Stimulated activated CD4-positive, alpha-beta T cell treated with anti-CD3 and anti-CD28 coated beads, Interleukin-2, amount 100 ng/mL, for 4 hours (primary cell): Measurements from ENCODE around the gene EVC.

Experiments
- DNase-seq: peaks from one replicate; pipeline ENCODE4 v3.0.0-alpha.2; 2020; ENCODE audit warnings: low read depth

The EVC gene

DNA sequence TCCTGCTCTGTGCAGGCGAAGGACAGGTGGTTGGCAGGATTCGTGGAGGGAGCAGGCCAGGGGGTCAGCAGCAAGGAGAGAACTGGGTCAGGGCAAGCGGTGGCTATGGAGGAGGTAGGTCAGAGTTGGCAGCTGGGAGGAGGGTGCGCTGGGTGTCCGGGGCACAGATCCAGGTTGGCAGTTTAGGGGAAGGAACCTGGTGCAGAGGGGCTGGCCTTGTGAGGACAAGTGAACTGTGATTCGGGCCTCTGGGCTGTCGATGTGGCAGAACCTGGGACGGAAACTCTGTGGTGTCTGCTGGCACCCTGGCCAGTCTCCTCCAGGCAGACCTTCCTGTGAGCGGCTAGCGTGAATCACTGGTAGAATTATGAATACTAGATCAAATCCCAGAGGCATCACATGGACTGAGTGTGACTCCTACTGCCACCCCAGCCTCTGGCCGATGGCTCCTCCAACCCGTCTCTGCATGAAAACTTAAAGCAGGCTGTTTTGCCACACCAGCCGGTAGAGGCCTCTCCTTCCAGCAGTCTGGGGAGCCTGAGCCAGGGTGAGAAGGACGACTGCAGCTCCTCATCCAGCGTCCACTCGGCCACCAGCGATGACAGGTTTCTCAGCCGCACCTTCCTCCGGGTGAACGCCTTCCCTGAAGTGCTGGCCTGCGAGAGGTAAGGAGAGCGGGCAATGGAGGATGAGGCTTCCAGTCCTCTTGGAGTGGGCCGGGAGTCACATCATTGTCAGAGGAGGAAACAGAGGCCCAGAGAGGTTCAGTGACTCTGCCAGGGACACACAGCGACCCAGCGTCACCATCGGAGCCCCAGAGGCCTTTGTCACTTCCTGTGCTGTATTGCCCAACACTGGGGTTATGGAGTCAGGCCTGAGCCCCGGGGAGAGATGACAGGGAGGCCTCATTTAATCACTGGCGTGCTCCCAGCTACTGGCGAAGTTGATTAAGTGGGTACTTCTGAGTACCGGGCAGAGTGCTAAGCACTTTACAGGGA lies 20.3 kb downstream of the EVC start:
- no peak for DNase-seq

DNA sequence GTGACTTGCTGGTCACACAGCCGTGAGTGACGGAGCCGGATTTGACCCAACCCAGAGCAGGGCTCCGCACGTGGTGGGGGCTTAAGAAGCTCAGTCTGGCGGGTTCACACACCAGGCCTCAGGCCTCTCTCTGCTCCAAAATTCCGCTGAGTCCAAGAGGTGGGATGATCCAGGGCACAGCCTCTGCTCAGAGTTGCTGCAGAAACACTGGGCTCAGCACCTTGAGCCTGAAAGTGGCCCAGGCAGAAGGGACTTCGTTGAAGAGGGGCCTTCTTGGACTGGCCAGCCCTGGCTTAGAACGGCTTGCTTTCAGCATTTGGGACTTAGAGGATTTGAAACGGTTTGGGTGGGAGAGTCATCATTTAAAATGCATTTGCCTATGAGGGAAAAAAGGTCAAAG lies 21.2 kb downstream of the EVC start:
- DNase-seq = no peak

DNA sequence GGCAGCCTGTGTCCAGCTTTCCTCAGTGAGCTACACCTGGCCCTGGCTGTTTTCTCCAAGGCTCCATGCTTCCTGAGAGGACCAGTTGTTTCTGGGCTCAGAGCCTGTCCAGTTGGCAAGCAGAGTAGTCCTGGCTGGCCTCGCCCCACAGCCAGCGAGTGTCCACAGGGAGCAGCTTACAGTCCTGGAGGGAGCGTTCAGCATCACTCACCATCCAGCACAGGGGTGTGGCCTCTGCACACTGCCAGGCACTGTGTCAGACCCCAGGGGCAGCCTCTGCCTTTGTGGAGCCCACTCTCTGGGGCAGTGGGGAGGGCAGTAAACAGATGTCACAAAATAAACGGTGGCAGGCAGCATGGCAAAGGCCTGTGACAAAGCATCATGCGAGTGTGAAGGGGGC lies 23.9 kb downstream of the EVC start:
- DNase-seq = no peak

DNA sequence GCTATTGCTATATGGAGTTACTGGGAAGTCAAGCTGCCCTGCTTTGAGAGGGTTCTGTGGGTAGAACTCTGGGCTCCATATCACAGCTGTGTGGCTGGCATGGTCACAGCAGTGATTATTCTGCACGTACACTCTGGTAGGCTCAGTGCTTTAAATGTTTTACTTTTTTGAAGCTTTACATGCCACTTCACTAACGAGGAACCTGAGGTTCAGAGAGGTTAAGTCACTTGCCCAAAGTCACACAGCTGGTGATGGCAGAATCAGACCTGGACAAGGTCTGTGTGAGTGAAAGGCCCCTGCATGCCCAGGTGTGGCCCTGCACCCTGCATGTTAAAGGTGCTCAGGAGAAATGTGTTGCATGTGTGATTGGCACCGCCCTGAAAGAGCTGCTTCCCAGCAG lies 24.5 kb downstream of the EVC start:
- DNase-seq = no peak

DNA sequence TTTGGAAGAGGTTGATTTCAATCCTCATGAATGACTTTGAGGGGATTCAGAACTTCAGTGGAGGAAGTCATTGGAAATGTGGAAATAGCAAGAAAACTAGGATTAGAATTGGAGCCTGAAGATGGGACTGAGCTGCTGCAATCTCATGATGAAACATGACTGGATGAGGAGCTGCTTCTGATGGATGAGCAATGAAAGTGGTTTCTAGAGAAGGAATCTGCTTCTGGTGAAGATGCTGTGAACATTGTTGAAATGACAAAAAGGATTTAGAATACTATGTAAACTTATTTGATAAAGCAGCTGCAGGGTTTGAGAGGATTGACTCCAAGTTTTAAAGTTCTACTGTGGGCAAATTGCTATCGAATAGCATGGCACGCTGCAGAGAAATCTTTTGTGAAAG lies 27.1 kb downstream of the EVC start:
- no peak for DNase-seq

DNA sequence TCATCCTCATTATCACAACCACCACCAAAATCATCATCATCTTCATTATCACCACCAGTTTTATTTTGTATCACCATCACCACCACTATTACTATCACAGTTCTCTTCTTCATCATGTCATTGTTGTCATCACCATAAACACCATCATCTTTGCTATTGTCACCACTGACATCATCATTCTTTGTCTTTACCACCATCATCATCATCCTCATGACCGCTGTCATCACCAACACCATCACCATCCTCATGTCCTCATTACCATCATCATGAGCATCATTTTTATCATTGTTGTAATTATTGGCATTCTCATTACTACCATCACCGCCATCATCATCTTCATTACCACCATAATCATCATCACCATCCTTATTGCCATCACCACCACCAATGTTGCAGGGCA lies 31.4 kb downstream of the EVC start:
- DNase-seq = no peak

DNA sequence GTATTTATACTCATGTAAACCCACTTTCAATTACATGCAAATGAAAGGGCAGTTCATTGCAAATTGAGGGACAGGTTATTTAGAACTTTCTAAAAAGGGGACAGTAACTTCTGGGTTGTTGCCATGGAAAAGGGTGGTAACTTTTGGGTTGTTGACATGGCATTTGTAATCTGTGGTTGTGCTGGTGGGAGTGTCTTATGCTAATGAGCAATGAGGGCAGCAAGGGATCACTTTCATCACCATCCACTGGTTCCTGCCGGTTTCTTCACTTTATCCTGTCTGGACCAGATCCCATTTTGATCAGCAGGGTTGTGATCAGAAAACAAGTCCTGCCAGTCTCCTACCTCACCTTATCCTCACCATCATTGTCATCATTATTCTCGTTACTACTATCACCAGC lies 32.0 kb downstream of the EVC start:
- no peak for DNase-seq

DNA sequence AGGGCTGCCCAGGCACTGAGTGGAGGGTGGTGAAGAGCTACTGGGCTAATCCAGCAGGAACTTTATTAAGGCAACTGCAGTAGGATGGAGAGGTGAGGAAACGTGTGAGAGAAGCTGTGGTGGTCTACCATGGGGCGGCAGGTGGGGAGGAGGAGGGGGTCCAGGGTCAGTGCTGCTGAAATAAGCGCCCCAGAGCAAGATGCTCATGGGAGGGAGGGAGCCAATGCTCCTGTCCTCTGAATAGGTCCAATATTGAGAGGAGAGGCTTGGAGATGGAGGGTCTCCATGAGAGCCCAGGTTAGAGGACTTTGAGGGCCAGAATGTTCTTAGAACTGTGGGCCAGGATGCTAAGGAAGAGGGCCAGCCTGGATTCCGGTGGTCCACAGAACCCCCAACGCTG lies 35.2 kb downstream of the EVC start:
- no peak for DNase-seq

DNA sequence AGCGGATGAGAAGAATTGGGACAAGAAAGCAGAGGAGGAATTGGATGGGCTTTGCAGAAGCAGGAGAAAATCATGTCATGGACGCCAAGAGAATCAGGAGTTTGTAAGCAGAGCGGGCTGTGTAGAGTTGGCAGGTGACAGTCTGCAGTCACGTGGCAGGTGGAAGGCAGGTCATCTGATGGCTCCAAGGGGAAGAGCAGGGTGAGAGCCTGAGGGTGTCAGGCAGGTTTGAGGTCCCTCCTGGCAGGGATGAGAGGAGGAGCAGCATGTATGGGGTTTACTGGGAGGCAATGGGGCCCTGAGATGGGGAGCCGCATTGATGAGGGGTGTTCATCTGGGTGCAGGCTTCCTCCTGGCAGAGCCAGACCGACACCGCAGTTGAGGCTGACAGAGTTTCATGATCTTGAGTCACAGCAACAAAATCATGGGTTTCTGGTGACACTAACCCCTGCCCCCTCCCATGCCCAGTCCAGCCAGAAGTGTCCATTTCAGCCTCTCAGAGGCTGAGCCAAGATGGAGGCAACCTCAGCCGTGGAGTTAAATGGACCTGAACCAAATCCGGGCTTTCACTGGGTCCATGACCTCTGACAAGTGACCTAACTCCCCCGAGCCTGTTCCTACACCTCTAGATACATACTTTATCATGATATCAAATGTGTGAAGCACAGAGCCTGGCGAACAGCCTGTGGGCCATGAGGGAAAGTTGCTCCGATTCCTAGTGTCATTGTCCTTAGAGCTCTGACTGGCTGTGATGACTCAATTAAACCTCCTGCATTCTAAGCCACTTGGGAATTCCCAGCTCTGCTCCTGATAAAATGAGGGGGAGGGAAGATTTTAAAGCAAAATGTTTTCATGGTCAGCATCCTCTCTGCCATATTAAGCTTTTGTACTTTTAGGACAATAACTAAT lies 36.1 kb downstream of the EVC start:
- DNase-seq = no peak

DNA sequence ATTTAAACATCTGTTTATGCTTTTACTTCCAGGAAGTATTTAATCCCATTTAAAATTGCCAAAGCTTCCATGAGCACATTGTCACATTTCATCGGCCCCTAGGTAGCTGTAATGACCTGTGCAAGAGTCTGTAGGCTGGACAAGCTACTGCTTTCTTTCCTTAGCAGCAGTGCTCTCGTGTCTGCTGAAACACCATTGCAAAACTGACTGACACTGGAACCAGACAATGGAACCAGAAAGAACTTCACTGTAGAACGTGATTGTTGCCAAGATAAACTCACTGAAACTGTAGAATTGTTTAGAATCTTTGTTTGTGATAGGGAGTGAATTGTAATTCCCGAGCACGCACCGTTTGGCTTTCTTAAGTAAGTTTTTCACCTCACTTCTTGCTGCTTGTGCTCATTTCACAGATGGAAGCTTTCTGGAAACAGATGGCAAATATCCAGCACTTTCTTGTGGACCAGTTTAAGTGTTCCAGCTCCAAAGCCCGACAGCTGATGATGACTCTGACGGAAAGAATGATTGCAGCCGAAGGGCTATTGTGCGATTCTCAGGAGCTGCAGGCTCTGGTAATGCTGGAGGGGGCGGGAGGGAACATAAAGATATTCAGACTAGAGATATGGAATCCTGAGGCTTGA lies 36.9 kb downstream of the EVC start:
- no peak for DNase-seq

DNA sequence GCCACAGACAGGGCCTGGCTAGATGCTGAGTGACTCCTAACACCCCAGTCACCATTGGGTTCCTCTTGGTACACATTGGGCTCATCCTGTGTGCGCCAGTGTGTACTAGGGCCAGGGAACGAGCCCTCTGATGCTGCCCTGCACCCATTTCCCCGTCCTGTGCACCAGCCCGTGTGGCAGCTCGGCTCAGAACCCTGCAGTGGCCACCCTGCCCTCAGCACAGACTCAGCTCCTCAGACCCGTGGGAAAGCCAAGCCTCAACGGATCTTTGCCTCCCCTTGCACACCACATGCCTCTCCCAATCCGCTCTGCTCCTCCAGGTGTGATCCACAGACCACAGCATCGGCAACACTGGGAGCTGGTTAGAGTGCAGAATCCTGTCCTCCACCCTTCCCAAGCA lies 38.6 kb downstream of the EVC start:
- no peak for DNase-seq

DNA sequence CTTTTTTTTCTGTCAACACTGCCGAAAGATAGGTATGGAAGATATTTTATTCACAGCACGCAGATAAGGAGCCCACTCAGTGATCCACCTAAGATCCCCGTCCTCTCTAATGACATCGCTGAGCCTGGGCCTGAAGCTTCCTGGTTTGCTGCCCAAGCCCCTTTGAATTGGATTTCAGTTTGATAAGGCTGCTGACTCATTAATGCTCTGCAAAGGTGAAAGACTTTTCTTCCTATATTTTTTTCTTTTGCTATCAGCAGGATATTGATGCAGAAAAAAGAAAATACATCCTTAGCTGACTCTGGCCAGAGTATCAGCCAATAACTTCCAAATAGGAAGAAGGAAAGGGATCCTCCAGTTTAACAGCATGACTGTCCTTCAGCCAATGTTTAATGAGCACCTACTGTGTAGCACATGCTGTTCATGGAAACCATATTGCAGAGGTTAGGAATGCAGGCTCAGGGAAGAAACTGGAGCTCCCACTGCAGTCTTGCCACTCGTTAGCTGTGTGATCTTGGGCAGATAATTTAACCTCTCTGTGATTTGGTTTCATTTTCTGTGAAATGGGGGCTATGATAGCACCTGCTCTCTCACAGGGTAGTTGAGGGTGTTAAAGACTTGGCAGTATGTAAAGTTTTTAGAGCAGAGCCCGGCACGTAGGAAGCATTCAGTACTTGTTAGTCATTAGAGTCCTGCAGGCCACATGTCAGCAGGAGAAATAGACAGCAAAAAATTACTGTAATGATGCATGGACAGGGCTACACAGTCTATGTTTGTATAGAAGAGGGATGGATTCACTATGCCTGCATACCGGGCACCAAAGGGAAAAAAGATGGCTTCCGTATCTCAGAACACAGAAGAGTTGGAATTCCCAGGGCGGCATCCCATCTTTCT lies 39.3 kb downstream of the EVC start:
- no peak for DNase-seq

DNA sequence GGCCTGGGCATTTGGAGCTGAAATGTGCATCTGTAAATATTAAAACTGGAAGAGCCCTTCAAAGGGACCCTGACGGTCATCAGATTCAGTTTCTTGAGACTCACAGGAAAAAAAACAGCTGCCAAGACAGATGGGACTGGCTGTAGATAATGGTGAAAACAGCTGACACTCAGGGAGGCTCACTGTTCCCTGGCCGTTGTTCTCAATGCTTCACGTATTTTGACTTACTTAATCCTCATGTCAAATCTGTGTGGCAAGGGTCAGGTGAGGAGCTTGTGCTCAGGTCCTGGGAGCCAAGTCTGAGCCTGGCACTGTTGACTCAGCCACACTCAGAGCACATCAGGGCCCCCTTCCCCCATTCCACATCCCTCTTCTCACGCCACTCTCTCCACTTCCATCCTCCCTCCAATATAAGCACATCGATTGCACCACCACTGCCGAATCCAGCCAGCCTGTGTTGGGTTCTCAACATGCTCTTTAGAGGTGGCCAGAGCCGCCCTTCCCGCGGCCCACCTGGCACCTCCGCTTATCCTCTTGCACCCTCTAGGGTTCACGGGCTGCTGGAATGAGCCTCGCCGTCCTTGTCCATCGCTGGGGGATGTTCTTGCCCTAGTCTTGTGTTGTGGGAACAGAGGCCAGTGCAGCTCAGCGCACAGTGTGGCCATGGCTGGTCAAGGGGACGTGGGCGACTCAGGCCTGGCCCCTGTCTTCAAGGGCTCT lies 40.1 kb downstream of the EVC start:
- DNase-seq = no peak

DNA sequence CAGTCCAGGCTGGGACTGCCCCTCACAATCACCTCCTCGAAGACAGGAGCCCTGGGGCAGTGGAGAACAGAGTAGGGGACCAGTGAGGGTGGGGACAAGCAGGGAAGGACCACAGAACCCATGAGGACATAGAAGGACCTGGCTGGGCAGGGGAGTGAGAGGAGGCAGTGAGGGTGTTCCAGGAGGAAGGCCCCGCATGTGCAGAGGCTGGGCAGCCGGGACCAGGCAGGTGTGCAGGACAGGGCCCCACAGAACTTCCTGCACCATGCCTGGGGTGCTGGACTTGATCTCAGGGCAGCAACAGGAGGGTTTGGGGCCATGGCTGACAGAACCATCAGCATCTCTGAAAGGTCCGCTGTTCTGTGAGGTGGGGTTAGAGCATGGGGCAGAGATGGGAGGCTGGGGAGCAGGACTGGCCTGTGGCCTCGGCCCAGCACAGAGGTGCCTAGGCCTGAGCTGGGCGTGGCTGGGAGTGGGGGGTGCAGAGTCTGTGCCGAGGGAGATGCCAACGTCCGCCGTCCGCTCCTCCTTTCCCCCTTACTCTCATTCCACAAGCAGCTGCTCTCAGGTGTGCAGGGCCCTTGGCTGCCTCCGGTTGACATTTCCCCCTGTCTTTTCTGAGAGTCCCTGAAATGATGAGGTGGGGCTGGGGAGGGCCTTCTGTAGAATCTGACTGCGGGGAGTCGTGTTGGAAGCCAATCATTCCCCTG lies 40.8 kb downstream of the EVC start:
- no peak for DNase-seq

DNA sequence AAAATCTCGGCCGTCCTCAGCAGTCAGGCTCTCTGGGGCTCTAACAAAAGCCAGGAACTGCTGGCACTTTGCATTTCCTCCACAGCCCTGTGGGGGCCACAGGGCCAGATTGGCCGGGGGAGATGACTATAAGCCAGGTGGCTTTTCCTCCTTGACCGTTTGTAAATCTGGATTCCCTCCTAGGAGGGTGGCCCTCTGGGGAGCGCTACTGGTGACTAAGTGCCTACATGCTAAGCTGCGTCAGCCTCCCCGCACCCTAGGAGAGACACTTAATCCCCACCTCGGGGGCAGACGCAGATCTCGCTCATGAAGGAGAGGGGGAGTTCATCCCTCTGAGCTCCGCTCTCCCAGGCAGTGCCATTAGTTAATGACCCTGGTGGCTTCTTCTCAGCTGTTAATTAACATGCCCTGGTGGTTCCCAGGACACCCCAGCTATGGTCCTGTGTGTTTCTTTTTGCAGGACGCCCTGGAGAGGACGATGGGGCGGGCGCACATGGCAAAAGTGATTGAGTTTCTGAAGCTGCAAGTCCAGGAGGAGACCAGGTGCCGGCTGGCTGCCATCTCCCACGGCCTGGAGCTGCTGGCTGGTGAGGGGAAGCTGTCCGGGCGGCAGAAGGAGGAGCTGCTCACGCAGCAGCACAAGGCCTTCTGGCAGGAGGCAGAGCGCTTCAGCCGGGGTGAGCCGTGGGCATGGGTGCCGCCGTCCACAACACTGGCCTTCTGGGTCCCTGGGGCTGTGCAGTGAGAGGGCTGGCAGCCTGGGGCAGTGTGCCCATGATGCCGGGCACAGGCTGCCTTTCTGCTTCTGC lies 41.6 kb downstream of the EVC start:
- DNase-seq = no peak

DNA sequence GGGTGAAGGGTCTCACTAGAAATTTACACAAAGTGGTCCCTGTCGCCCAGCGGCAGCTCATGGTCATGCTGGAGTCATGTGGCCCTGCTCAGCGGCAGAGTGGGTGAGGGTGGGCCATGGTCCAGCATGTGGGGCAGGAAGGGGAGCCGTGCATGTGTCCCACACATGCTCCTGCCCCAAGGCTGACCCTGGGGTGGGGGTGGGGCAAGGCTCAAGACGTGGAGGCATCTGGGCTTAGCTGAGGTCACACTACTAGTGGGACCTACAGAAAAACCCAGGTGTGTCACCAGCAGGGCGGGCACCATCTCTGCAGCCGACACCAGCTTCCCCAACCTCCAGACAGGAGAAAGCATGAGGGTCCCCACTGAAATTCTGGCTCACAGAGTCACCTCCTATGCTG lies 42.4 kb downstream of the EVC start:
- no peak for DNase-seq

DNA sequence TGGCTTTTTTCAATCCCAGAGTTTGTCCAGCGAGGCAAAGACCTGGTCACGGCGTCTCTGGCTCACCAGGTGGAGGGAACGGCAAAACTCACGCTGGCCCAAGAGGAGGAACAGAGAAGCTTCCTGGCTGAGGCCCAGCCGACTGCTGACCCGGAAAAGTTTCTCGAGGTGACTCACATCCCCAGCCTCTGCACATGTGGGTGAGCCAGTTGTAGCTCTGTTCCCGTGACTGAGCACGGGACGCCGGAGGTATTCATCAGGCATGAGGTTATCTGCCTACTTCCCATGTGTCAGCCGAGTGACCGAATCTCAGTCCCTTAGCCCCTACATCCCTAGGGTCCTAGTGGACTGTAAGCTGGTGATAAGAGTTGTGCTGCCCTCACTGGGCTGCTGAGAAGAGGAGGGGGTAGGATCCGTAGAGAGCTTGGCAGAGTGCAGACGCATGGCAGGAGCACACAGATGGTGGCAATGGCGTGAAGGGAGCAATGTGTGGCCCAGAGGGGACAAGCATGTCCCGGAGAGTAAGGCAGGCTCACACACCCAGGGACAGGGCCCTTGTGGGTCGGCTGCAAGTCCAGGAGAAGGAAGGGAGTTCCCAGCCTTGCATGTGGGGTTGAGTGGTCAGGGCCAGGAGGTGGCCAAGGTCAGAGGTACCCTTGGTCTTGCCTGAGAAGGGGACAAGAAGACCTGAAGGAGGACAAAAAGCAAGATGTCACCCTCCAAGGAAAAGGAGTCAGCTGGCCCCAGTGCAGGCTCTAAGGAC lies 42.9 kb downstream of the EVC start:
- DNase-seq = no peak

DNA sequence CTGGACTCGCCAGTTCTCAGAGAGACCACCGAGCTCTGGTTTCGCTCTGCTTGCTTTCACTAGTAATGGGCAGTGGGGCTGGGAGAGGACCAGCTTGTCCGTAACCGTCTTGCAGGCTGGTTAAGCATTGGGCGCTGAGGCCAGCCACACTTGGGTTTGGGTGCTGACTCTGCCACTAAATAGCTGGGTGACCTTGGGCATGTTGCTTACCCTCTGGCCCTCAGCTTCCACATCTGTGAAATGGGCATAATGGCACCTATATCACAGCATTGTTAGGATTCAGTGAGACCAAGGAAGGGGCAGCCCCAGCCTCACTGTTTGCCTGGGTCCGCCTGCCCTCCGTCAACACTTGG lies 43.5 kb downstream of the EVC start:
- no peak for DNase-seq

DNA sequence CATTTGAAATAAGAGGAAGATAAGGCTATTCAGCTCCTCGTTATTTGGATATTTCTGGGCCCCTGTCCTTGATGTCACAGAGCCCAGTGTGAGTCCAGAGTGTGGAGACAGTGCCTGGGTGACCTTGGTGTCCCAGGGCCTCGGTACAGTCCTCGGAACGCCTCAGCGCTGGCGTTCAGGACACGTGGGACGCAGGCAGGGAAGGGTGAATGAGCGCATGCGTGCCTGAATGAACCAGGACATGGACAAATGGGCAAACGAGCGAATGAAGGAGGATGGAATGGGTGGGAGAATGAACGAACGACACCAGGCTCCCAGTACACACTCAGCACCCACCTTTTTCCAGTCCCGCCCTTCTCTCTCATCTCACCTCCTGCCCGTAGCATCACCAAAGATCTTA lies 44.2 kb downstream of the EVC start:
- DNase-seq = no peak
